ENCODE data around the gene TCHH.
"Not testable (repeated sequence)": the region's sequence is repeated elsewhere in the genome, so short reads cannot be mapped to it uniquely, and the experiment has no call there.

Gene TCHH

DNA sequence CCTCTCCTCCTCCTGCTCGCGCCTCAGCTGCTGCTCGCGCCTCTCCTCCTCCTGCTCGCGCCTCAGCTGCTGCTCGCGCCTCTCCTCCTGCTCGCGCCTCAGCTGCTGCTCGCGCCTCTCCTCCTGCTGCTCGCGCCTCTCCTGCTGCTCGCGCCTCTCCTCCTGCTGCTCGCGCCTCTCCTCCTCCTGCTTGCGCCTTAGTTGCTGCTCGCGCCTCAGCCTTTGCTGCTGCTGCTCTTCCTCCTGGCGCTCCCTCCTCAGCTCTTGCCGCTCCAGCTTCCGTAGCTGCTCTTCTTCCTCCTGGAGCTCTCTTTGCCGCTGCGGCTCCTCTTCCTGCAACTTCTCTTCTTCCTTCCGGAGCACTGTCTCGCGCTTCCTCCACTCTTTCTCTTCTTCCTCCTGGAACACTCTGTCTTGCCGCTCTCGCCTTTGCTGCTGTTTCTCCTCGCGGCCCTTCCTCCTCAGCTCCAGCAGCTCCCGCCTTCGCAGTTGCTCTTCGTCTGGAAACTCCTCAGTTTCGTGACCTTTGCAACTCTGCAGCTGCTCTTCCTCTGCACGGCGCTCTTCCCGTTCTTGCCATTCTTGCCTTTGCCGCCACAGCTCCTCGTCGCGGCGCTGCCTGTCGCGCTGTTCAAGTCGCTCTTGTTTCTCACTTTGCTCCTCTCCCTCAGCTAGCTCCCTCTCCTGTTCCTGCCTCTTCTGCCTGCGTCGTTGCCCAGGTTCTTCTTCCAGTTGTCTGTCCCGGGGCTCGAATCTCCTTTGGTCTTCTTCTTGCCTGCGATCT is 3.0 kb downstream of the TCHH start:
- no peak for DNase-seq

GRCh38 chr1:152111515-152111968 is 3.7 kb downstream of the TCHH start:
- DNase-seq, result peak; percentile 22

DNA sequence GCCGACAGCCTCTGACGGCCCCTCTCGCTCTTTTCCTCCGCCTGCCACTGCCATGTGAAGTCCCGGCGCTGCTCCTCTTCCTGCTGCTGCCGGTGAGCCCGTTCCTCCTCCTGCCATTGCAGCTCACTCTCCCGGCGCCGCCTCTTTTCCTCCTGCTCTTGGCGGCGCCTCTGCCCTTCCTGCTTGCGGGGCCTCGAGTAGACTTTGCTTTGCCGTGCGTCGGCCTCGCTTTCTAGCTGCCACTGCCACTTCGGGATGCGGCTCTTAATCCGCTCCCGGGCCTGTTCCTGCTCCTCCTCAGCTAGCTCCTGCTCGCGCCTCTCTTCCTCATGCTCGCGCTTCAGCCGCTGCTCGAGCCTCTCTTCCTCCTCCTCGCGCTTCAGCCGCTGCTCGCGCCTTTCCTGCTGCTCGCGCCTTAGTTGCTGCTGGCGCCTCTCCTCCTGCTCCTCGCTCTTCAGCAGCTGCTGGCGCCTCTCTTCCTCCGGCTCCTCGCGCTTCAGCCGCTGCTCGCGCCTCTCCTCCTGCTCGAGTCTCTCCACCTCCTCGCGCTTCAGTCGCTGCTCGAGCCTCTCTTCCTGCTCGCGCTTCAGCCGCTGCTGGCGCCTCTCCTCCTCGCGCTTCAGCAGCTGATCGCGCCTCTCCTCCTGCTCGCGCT is 4.3 kb downstream of the TCHH start:
- DNase-seq, result no peak

GRCh38 chr1:152110365-152110859 is 4.8 kb downstream of the TCHH start:
- DNase-seq, result no peak

DNA sequence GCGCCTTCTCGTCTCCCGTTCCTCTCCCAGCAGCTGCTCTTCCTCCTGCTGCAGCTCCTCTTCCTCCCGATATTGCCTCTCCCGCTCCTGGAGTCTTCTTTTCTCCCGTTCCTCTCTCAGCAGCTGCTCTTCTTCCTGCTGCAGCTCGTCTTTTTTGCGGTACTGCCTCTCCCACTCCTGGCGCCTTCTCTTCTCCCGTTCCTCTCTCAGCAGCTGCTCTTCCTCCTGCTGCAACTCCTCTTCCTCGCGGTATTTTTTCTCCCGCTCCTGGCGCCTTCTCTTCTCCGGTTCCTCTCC is 5.3 kb downstream of the TCHH start:
- no peak for DNase-seq

- DNase-seq, result no peak
Measured at GRCh38 chr1:152109231-152109997, 5.8 kb downstream of the TCHH start.

- no peak for DNase-seq
Measured at GRCh38 chr1:152108882-152109222, 6.4 kb downstream of the TCHH start.

DNA sequence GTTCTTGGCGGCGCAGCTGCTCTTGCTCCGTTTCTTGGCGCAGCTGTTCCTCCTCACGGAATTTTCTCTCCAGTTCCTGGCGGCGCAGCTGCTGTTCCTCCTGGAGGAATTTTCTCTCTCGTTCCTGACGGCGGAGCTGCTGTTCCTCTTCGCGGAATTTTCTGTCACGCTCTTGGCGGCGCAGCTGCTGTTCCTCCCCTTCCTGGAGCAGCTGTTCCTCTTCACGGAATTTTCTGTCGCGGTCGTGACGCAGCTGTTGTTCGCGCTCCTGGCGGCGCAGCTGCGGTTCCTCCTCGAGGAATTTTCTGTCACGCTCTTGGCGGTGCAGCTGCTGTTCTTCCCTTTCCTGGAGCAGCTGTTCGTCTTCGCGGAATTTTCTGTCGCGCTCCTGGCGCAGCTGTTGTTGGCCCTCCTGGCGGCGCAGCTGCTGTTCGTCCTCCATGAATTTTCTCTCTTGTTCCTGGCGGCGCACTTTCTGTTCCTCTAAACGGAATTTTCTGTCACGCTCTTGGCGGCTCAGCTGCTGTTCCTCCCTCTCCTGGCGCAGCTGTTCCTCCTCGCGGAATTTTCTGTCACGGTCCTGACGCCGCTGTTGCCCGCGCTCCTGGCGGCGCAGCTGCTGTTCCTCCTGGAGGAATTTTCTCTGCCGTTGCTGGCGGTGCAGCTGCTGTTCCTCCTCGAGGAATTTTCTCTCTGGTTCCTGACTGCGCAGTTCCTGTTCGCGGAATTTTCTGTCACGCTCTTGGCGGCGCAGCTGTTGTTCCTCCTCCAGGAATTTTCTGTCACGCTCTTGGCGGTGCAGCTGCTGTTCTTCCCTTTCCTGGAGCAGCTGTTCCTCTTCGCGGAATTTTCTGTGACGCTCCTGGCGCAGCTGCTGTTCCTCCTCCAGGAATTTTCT is 7.0 kb downstream of the TCHH start:
- no peak for DNase-seq

DNA sequence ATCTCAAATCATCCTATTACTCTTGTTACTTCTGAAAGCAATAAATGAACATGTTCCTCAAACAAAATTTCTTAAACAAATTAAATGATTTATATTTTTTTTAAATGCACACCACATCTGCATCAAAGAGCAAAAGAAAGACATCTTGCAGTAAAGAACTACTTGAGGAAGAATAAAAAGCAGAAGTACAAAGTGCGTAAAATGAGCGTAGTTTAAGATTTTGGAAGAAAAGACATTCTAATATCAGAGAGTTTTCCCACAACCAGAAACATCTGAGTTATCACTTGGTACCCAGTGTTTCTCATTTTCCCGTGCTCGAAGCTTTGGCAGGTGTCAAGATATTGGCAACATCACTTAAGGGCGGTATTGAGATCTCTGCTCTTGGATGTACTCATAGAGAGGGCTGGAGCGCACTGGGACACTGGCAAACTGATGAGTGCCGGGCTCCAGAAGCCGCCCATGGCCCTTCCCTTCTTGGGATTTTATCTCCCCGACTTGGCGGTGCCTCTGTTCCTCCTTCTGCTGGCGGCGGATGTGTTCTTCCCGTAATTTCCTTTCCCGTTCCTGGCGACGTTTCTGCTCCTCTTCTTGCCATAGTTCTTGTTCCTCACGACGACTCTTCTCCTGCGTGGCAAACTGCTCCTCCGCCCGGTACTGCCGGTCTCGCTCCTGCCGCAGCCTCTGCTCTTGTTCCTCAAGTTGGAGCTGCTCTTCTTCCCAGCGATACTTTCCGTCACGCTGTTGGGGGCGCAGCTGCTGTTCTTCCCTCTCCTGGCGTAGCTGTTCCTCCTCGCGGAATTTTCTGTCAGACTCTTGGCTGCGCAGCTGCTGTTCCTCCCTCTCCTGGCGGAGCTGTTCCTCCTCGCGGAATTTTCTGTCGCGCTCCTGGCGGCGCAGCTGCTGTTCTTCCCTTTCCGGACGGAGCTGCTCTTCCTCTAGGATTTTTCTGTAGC is 7.9 kb downstream of the TCHH start:
- no peak for DNase-seq

GRCh38 chr1:152104854-152105253 is 10.4 kb downstream of the TCHH start:
- no peak for DNase-seq

GRCh38 chr1:152096931-152097330 is 18.3 kb downstream of the TCHH start:
- DNase-seq, result no peak

DNA sequence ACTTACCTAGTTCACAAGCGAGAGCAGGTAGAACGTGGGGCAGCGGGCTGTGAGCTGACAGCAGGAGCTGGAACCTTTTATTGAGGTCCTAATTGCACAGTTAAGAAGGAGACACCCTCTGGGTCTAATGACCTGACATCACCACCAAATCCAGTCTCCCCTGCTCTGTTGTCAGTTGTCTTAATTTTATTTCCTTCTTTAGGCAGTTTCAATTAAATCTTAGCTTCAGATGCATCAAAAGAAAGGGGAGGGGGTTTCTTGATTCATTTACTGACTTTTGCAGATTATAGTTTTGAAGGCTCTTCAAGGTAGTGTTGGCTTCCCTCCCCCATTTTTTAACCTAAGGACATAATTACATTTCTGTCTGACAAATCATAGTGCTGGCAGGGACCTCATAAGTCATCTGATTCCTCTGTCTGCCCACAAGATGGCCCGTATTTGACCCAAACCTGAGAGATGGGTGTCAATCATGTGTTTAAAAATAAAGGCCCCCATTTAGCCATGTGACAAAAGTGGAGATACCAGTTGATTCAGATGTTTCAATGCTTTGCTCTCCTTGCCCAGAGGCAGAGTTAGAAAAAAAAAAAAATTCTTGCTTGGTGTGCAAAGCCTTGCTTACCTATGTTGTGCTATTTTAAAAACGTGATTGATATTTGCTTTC is 26.1 kb downstream of the TCHH start, which contains the start of gene TCHHL1:
TCHHL1 (minus strand) TSS at position 51 of the 661 bp plus-strand sequence. CDS start 921 bp downstream, outside the sequence.
- DNase-seq, result no peak

DNA sequence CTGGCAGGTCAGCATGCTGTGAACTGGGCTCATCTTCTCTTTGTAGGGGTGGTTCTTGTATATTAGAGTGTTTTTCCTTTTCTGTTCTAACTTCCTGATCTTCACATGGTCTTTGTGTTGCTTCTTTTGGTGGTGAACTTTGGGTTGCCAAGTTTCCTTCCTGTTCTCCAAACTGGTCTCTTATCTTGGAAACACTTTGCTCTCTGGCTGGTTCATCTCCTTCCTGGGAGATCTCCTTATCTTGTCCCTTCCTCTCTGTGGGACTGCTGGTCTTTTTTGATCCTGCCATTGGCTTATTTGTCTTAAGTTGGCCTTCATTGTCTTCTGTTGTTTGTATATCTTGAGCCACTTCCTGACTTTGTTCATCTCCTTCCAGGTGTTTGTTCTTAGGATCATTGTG is 28.5 kb downstream of the TCHH start:
- no peak for DNase-seq

DNA sequence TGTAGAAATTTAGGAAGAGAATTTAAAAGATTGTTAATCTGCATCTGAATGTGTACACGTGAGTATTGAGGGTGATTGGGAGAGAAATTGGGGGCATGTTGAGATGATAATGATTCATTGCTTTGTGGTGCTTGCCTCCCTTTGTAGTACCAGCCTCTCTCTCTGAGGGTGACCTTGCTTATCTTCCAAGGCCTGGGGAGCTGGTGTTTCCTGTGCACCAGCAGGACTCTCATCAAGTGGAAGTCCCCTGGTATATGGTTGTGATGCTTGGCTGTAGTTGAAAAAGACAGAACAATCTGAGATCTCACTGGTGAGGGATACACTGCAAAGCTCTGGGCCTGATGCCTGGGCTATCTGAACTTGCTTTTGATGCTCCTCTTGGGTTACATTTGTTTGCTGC is 30.4 kb downstream of the TCHH start:
- DNase-seq, result no peak

DNA sequence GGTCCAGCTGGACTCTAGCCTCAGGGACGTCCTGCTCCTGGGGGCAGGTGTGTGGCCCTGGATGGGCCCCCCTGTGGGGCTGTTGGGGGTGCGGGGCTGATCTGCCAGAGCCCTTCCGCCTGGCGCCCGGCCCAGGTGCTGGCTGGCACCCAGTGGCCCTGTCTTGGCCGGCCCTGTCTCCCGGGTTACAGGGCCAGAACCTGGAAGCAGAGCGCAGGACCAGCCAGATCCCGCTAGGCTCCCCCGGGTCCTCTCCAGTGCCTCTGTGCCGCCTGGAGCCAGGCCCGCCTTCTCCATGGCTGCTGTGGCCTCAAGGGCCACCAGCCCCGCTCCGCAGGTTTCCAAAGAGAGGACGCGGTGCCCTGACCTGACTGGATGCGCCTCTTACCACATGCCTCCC is 34.2 kb downstream of the TCHH start:
- DNase-seq, result not testable (repeated sequence)

- DNase-seq, result not testable (repeated sequence)
Measured at GRCh38 chr1:152080494-152080893, 34.8 kb downstream of the TCHH start.

GRCh38 chr1:152078831-152079441 is 36.3 kb downstream of the TCHH start:
- DNase-seq, result no peak

- no peak for DNase-seq
Measured at GRCh38 chr1:152072311-152072710, 42.9 kb downstream of the TCHH start.

DNA sequence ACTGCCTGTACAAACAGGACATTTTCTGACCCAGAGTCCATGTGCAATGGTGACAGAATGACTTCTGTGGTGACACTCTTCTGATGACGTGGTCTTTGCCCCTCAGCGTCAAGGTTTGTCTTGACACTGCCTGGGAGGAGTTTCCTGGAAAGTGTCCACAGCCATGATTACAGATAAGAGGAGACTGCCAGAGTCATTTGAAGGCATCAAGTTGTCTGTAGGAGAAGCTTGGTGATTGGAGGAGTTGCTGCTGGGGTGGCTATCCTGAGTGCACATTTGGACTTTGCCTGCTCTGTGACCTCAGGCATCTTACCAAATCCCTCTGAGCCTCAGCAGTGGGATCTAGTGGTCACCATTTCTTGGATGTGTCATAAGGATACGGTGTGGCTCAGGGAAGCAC is 44.1 kb downstream of the TCHH start:
- DNase-seq, result no peak

DNA sequence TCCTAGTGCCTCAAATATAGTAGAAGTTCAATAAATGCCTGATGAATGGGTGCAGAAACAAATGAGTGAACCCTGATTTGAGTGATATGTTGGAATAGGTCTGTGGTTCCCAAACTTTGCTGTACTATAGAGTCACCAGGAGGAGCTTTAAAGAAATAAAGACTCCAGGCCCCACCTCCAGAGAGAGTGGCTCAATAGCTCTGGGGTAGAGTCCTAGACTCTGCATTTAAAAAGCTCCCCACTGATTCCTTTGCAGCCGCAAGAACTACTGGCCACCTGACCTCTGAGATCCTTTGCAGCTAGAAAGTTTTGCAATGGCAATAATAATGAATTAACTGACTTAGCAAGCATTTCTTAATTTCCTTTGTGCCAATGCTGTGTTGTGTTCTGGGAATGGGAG is 47.3 kb downstream of the TCHH start:
- DNase-seq, result no peak

Measured in NCI-H2227 treated with DMSO at 0.1 percent for 48 hours (cell line).